Suprapubic skin (tissue), 3 donors: Measurements from ENCODE around the gene LRRC8E.

Experiments used
- EP300 ChIP-seq: sonication (generic); formaldehyde crosslinking; IDR thresholded peaks from one replicate; pipeline ENCODE4 v1.6.1; 2017; ENCODE audit warnings: antibody characterized with exemption
- POLR2A ChIP-seq, 2 donors: fragments of 450-650 bp; IDR thresholded peaks; one replicate each; pipeline ENCODE4 v1.6.1; 2017; ENCODE audit warnings: antibody characterized with exemption in 2 of 2, mild to moderate bottlenecking in 2 of 2, moderate library complexity in 2 of 2
- TF ChIP-seq, protein P1 (sequence below), 2 donors: fragments of 200-600 bp in 1 of 2; fragments of 450-650 bp in 1 of 2; sonication (generic) in 1 of 2; IDR thresholded peaks; one replicate each; pipeline ENCODE4 v1.5.1; 2016 to 2019; ENCODE audit warnings: antibody characterized with exemption in 2 of 2, mild to moderate bottlenecking in 1 of 2, moderate library complexity in 1 of 2

- TF ChIP-seq, protein P1, sequence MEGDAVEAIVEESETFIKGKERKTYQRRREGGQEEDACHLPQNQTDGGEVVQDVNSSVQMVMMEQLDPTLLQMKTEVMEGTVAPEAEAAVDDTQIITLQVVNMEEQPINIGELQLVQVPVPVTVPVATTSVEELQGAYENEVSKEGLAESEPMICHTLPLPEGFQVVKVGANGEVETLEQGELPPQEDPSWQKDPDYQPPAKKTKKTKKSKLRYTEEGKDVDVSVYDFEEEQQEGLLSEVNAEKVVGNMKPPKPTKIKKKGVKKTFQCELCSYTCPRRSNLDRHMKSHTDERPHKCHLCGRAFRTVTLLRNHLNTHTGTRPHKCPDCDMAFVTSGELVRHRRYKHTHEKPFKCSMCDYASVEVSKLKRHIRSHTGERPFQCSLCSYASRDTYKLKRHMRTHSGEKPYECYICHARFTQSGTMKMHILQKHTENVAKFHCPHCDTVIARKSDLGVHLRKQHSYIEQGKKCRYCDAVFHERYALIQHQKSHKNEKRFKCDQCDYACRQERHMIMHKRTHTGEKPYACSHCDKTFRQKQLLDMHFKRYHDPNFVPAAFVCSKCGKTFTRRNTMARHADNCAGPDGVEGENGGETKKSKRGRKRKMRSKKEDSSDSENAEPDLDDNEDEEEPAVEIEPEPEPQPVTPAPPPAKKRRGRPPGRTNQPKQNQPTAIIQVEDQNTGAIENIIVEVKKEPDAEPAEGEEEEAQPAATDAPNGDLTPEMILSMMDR (IDR thresholded peaks at IDR 0.05): no peak
- TF ChIP-seq POLR2A (IDR thresholded peaks at IDR 0.05) (no peak), EP300 (no peak)
Measured at GRCh38 chr19:7947939-7948338, 59.6 kb downstream of the LRRC8E start.
